Activated CD4-positive, alpha-beta T cell treated with anti-CD3 and anti-CD28 coated beads, Interleukin-2, amount 10 ng/mL, durations not matched to agents 24 days and 14 days (primary cell): Measurements from ENCODE around the gene RUFY1. TPM values are rescaled to one million over a fixed set of nuclear protein-coding genes. Genes with fewer than 3 reads are reported as not detected.
A peak's percentile ranks its signal among the peaks of the same experiment; 100 is the strongest.
"Not testable (repeated sequence)": the region's sequence is repeated elsewhere in the genome, so short reads cannot be mapped to it uniquely, and the experiment has no call there.

Experiments
- DNase-seq: peaks from one replicate; pipeline ENCODE4 v3.0.0; 2022
- H3K27ac Mint-ChIP-seq: one replicate; pipeline ENCODE4 v1.8.0; 2022; ENCODE audit warnings: mild to moderate bottlenecking, mixed read lengths
- H3K27me3 Mint-ChIP-seq: one replicate; pipeline ENCODE4 v1.8.0; 2022; ENCODE audit warnings: mixed read lengths
- H3K36me3 Mint-ChIP-seq: one replicate; pipeline ENCODE4 v1.8.0; 2022; ENCODE audit warnings: low read depth, mild to moderate bottlenecking, mixed read lengths
- H3K4me1 Mint-ChIP-seq: one replicate; pipeline ENCODE4 v1.8.0; 2021; ENCODE audit warnings: mixed read lengths
- H3K4me3 Mint-ChIP-seq: one replicate; pipeline ENCODE4 v1.8.0; 2022; ENCODE audit warnings: mild to moderate bottlenecking, moderate library complexity, mixed read lengths
- H3K9me3 Mint-ChIP-seq: one replicate; pipeline ENCODE4 v1.8.0; 2021; ENCODE audit warnings: mixed read lengths
- intact Hi-C: fragments of 100-400 bp; cut with micrococcal nuclease; formaldehyde crosslinking; loops from one replicate; pipeline ENCODE4 v1.15.1; 2023
- total RNA-seq: library from RNA; stranded (reverse); gene quantifications from 2 replicates; pipeline ENCODE4 v1.2.3, GENCODE V29; 2022

Gene RUFY1
- total RNA-seq, 1 donor from 2014 or later: 38.8 TPM

GRCh38 chr5:179519416-179520070 is 30.8 kb upstream of the RUFY1 start:
- DNase-seq, H3K36me3 Mint-ChIP-seq, intact Hi-C loops, H3K27ac Mint-ChIP-seq, H3K27me3 Mint-ChIP-seq, H3K4me3 Mint-ChIP-seq, H3K4me1 Mint-ChIP-seq, H3K9me3 Mint-ChIP-seq: not testable (repeated sequence)

GRCh38 chr5:179522107-179522506 is 28.2 kb upstream of the RUFY1 start:
- H3K9me3 Mint-ChIP-seq, H3K4me1 Mint-ChIP-seq, H3K27me3 Mint-ChIP-seq, intact Hi-C loops, H3K4me3 Mint-ChIP-seq, H3K27ac Mint-ChIP-seq, DNase-seq, H3K36me3 Mint-ChIP-seq: not testable (repeated sequence)

GRCh38 chr5:179526978-179527377 is 23.4 kb upstream of the RUFY1 start:
- Mint-ChIP-seq H3K36me3 (no peaks in the 10 kb centered on the region), H3K4me1 (peaks cover 2% of the 10 kb centered on the region), H3K27ac (no peak overlapping the region), H3K9me3 (no peaks in the 10 kb centered on the region), H3K4me3 (no peak overlapping the region), H3K27me3 (peaks cover 6% of the 10 kb centered on the region)
- intact Hi-C loops: no loop called here
- DNase-seq: no peak

GRCh38 chr5:179530069-179530998 is 20.0 kb upstream of the RUFY1 start:
- Mint-ChIP-seq H3K36me3 (no peaks in the 10 kb centered on the region), H3K4me1 (peaks cover 15% of the 10 kb centered on the region), H3K27ac (no peak overlapping the region), H3K27me3 (peaks cover 6% of the 10 kb centered on the region), H3K4me3 (peak overlapping the region; percentile 67), H3K9me3 (no peaks in the 10 kb centered on the region)
- intact Hi-C loops: no loop called here
- peak; percentile 89 for DNase-seq

- no peaks in the 10 kb centered on the region for H3K36me3 Mint-ChIP-seq
- H3K4me1 Mint-ChIP-seq: peaks cover 15% of the 10 kb centered on the region
- H3K27ac Mint-ChIP-seq: no peak overlapping the region
- no peak overlapping the region for H3K4me3 Mint-ChIP-seq
- DNase-seq: no peak
- H3K27me3 Mint-ChIP-seq: peaks cover 4% of the 10 kb centered on the region
- no peaks in the 10 kb centered on the region for H3K9me3 Mint-ChIP-seq
- intact Hi-C loops: no loop called here
Measured at GRCh38 chr5:179533024-179533423, 17.3 kb upstream of the RUFY1 start.

- Mint-ChIP-seq H3K36me3 (peaks cover 2% of the 10 kb centered on the region), H3K4me3 (no peak overlapping the region), H3K4me1 (peaks cover 15% of the 10 kb centered on the region), H3K27me3 (peaks cover 4% of the 10 kb centered on the region), H3K27ac (no peak overlapping the region), H3K9me3 (no peaks in the 10 kb centered on the region)
- intact Hi-C loops: no loop called here
- DNase-seq: no peak
Measured at GRCh38 chr5:179533907-179534306, 16.4 kb upstream of the RUFY1 start.

- DNase-seq: no peak
- peak overlapping the region; percentile 72 for H3K4me3 Mint-ChIP-seq
- H3K9me3 Mint-ChIP-seq: no peaks in the 10 kb centered on the region
- peak overlapping the region; percentile 62 for H3K27ac Mint-ChIP-seq
- H3K36me3 Mint-ChIP-seq: peaks cover 5% of the 10 kb centered on the region
- H3K27me3 Mint-ChIP-seq: peaks cover 4% of the 10 kb centered on the region
- intact Hi-C loops: no loop called here
- peaks cover 15% of the 10 kb centered on the region for H3K4me1 Mint-ChIP-seq
Measured at GRCh38 chr5:179534431-179534830, 15.9 kb upstream of the RUFY1 start.

GRCh38 chr5:179536676-179537075 is 13.7 kb upstream of the RUFY1 start:
- Mint-ChIP-seq H3K36me3 (peaks cover 5% of the 10 kb centered on the region), H3K27me3 (no peaks in the 10 kb centered on the region), H3K4me1 (peaks cover 12% of the 10 kb centered on the region), H3K4me3 (no peak overlapping the region), H3K27ac (no peak overlapping the region), H3K9me3 (no peaks in the 10 kb centered on the region)
- intact Hi-C loops: no loop called here
- no peak for DNase-seq

GRCh38 chr5:179542170-179542569 is 8.2 kb upstream of the RUFY1 start:
- no peak for DNase-seq
- intact Hi-C loops: no loop called here
- Mint-ChIP-seq H3K36me3 (peaks cover 5% of the 10 kb centered on the region), H3K9me3 (no peaks in the 10 kb centered on the region), H3K4me1 (peaks cover 3% of the 10 kb centered on the region), H3K4me3 (no peak overlapping the region), H3K27me3 (no peaks in the 10 kb centered on the region), H3K27ac (no peak overlapping the region)

- DNase-seq, H3K4me1 Mint-ChIP-seq, H3K36me3 Mint-ChIP-seq, H3K9me3 Mint-ChIP-seq, H3K4me3 Mint-ChIP-seq, intact Hi-C loops, H3K27ac Mint-ChIP-seq, H3K27me3 Mint-ChIP-seq: not testable (repeated sequence)
Measured at GRCh38 chr5:179543275-179543674, 7.1 kb upstream of the RUFY1 start.

- H3K27ac Mint-ChIP-seq: no peak overlapping the region
- H3K36me3 Mint-ChIP-seq: peaks cover 28% of the 10 kb centered on the region
- H3K4me3 Mint-ChIP-seq: no peak overlapping the region
- no peak for DNase-seq
- H3K4me1 Mint-ChIP-seq: peaks cover 27% of the 10 kb centered on the region
- H3K9me3 Mint-ChIP-seq: no peaks in the 10 kb centered on the region
- H3K27me3 Mint-ChIP-seq: peaks cover 2% of the 10 kb centered on the region
- intact Hi-C loops: loop anchor here (5.0 to 10.0 kb wide), 3 partner anchors 269 to 1318 kb away; partner anchors contain the start of genes MGAT1, PHYKPL and SQSTM1
Measured at GRCh38 chr5:179553006-179553405, 2.7 kb downstream of the RUFY1 start.

- peak overlapping the region; percentile 62 for H3K27ac Mint-ChIP-seq
- H3K27me3 Mint-ChIP-seq: peaks cover 2% of the 10 kb centered on the region
- DNase-seq: no peak
- peaks cover 30% of the 10 kb centered on the region for H3K4me1 Mint-ChIP-seq
- intact Hi-C loops: loop anchor here (5.0 to 10.0 kb wide), 3 partner anchors 268 to 1319 kb away; partner anchors contain the start of genes MGAT1, PHYKPL and SQSTM1
- peak overlapping the region; percentile 15 for H3K4me3 Mint-ChIP-seq
- H3K36me3 Mint-ChIP-seq: peaks cover 29% of the 10 kb centered on the region
- no peaks in the 10 kb centered on the region for H3K9me3 Mint-ChIP-seq
Measured at GRCh38 chr5:179553875-179554274, 3.5 kb downstream of the RUFY1 start.

- no peak overlapping the region for H3K27ac Mint-ChIP-seq
- intact Hi-C loops: loop anchor here (5.0 to 10.0 kb wide), 3 partner anchors 267 to 1320 kb away; partner anchors contain the start of genes MGAT1, PHYKPL and SQSTM1
- H3K36me3 Mint-ChIP-seq: peaks cover 32% of the 10 kb centered on the region
- H3K4me1 Mint-ChIP-seq: peaks cover 33% of the 10 kb centered on the region
- DNase-seq: no peak
- H3K9me3 Mint-ChIP-seq: no peaks in the 10 kb centered on the region
- H3K27me3 Mint-ChIP-seq: peaks cover 2% of the 10 kb centered on the region
- H3K4me3 Mint-ChIP-seq: no peak overlapping the region
Measured at GRCh38 chr5:179554981-179555380, 4.6 kb downstream of the RUFY1 start.

GRCh38 chr5:179558261-179558799 is 8.0 kb downstream of the RUFY1 start:
- Mint-ChIP-seq H3K36me3 (peaks cover 38% of the 10 kb centered on the region), H3K27ac (peak overlapping the region; percentile 58), H3K4me1 (peaks cover 22% of the 10 kb centered on the region), H3K4me3 (peak overlapping the region; percentile 92)
- intact Hi-C loops: loop anchor here (10.0 kb wide), 1 partner anchor 1324 kb away; the partner anchor contains the start of gene PHYKPL
- not testable (repeated sequence) for H3K27me3 Mint-ChIP-seq, DNase-seq, H3K9me3 Mint-ChIP-seq
